Measurements from ENCODE around the gene TMPRSS13.

The TMPRSS13 gene

GRCh38 chr11:117884994-117885393, 44.2 kb downstream of the TMPRSS13 start:
- DNase-seq, result no peak

- DNase-seq, result no peak
Observed at GRCh38 chr11:117883063-117883462, 46.1 kb downstream of the TMPRSS13 start.

GRCh38 chr11:117882311-117882905, 46.8 kb downstream of the TMPRSS13 start:
- no peak for DNase-seq

DNA sequence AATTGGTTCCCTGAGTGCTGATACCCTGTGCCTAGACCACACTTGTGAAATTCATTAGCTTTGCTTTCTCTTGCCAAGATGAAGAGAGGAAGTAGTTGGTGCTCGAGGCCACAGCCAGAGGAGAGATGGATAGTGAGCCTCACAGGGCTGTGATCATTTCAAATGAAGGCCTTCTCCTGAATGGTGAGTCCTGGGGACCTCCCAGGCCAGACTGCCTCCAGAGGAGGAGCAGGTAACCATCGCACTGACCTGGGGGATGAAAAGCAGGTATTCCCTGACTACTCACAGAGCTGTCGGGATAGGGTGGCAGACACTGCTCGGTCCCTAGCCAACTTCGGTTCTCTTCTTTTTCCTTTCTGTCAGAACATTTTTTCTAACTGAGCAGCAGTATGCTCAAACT, 48.0 kb downstream of the TMPRSS13 start:
- DNase-seq, result no peak

DNA sequence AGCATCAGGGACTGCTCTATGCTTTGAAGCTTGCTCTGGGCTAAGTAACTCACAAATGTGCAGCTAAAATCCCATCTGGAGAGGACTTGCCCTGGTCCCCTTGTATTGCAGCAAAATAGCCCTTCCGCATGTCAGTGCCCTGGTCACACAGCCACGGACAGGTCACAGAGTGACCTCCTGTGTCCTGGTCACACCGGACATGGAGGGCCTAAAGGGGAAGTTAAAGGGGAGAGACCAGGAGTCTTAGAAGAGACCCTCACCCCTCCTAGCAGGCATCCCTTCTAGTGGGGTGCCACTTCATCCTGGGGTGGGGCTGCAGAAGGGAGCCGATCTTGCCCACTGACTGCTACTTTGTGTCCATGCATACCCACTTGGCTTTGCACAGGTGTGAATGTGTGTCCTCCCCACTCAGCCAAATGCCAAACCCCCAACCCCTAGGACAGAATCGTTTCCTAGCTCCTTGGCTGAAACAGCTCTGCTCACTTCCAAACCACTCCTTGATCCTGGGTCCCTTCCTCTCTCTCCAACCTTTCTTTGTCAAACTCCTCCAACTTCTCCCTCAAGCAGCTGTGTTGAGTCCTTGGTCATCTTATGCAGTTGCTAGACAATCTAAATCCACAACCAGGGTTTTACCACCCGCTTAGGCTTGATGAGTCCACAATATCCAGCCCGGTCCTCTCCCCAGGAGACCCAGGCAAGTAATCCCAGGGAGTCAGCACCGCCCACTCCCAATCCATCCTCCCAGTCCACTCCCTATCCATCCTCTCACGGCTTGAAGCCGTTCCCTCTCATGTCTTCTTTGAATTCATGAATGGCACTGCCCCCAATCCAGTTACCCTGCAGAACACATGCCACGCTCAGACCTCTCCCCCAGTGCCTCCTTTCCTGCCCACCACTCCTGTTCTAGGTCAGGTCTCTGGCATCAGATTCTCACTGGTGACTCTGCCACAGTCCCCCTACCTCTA, 49.4 kb downstream of the TMPRSS13 start:
- no peak for DNase-seq

DNA sequence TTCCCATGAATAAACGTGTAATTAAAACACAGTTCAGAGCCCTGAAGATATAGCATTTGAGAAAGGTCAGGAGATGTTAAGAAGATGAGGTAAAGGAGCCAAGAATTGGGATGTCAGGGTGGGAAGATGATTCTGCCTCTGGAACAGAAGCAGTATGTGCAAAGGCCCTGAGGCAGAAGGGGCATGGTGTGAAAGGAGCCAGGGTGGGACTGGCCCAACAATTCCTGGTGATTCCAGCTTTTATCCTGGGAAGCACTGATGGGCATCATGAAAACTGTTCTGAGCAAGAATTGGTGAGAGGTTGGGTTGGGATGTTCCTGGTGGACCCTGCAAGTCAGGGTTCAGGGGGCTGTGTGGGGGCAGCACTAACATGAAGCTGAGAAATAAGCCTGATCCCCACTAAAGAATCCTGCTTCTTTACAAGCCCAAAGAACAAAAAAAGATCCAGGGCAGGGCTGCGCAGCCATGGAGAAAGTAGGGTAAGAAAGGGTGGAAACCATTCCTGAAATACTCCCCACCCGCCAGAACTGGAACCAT, 50.2 kb downstream of the TMPRSS13 start:
- DNase-seq, result no peak

GRCh38 chr11:117878314-117878938, 50.8 kb downstream of the TMPRSS13 start:
- DNase-seq, result no peak

GRCh38 chr11:117877120-117877784, 52.0 kb downstream of the TMPRSS13 start:
- no peak for DNase-seq

DNA sequence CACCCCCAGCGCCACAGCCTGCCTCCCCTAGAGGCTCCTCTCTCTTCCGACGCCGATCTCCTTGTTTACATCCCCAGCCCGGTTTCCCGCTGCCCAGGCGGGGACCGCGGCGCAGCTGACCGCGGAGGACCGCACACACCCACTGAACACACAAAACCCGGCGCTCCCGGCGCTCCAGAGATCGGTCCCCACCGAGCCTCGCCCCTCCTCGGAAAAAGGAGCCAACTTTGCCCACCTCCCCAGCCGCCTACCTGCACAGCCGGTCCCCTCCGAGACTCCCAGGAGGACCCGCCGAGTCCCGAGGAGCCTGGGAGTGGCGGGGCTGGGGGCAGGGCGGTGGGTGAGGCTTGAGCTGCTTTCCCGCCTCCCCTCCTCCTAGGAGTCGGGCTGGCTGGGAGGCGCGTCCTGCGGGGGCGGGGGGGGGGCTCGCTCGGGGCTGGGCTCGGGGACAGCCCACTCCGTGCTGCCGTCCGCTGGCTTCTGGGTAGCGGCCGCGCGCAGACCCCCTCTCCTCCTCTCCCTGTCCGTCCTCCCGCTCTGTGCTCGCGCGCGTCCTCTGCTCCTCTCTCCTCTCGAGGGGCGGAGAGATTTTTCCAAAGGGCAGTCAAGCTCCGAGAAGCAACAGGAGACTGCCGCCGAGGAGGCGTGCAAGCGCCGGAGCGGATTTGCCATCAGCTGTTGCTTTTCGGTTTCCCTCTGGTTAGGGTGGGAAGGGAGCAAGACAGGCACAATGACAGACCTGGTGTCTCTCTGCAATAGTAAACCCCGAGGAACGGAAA, 52.7 kb downstream of the TMPRSS13 start, which contains the start of gene FXYD6:
Gene FXYD6, minus strand, starts transcription at position 318 of the 779 bp plus-strand sequence. CDS start 33,882 bp downstream, outside the sequence.
- no peak for DNase-seq

DNA sequence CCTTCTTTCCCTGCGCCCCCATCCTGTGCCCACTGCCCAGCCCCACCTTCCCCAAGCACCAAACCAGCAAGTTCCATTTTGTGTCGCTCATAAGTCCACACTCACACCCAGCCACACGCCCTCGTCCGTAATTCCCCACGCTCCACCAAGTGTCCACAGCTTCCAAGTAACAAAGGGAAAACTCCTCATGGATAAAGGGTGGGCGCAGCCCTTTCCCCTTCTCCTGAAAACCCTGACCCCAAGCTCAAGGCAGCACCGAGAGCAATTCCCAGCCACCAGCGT, 53.2 kb downstream of the TMPRSS13 start:
- DNase-seq, result no peak

DNA sequence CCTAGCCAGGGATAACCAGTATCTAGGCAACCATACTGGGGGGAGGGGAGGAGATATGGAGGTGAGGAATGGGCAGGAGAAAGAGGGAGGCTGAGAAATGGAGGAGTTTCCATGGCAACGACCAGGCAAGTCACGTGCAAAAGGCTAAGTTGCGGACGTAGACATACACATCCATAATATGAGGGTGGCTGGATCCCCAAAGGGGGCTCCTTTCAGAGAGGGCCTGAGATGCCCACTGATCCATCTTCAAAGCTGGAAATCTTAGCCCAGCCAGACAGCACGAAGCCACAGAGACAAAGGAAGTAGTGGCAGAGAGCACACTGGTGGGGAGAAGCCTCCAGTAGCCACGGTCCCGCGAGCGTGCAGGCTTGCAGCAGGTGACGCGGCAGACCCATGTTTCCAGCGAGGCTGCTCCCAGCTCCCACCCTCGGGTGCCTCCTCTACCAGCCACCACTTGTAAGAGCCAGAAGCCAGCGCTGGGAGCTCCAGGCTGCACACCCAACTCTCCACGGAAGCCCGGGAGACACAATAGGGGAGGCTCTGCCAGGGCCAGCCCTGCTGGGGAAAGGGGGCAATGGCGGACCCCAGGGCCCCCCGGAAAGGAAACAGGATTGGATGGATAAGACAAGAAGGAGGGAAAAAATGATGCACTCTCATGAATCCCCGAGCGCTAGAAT, 53.7 kb downstream of the TMPRSS13 start:
- no peak for DNase-seq

DNA sequence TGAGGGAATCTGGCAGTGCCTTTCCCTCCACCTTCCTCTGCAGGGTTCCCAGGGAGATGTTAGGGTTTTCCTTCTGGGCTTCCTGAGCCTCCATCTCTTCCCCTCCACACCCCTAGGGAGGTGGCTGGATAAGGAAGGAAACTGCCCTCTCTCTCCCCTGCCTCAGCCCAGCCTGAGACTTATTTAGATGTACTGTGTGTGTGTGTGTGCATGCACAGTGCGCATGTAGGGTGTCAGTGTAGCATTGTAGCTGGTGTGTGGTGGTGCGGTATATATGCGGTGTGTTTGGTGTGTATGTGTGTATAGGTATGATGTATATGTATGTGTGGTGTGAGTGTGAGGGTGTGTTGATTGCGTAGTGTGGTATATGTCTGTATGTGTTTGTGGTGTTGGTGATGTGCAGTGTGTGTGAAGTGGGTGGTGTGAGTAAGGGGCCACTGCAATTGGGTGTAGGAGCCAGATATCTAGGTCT, 54.3 kb downstream of the TMPRSS13 start:
- no peak for DNase-seq

DNA sequence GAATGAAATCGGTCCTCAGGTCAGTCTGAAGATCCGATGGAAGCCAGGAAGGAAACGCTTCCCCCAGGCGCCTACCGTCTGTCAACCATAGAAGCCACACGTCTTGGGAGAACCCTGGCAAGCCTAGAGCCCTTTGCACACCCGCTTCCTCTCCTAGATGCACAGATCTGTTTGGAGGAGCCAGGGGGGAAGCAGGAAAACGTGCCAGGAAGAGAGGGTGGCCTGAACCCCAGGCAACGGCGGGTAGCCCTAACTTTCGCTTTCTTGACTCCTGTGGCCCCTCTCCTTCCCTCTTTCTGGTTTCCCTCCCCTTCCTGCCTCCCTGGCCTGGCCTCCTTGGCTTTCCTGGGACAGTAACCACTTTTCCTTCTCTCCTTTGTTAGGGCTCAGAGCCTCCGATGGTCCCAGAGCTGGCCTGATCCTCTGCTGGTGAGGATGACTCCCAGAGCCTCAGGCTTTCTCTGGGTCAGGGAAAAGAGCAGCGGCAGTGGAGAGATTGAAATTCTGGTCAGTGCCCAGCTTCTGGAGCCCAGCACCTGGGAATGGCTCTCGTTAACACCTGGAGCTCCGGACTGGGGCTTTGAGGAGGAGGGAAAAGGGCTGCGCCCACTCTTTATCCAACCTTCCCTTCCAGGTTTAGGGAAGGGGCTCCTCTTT, 54.8 kb downstream of the TMPRSS13 start:
- DNase-seq, result no peak

- DNase-seq, result no peak
Observed at GRCh38 chr11:117873828-117874125, 55.4 kb downstream of the TMPRSS13 start.

DNA sequence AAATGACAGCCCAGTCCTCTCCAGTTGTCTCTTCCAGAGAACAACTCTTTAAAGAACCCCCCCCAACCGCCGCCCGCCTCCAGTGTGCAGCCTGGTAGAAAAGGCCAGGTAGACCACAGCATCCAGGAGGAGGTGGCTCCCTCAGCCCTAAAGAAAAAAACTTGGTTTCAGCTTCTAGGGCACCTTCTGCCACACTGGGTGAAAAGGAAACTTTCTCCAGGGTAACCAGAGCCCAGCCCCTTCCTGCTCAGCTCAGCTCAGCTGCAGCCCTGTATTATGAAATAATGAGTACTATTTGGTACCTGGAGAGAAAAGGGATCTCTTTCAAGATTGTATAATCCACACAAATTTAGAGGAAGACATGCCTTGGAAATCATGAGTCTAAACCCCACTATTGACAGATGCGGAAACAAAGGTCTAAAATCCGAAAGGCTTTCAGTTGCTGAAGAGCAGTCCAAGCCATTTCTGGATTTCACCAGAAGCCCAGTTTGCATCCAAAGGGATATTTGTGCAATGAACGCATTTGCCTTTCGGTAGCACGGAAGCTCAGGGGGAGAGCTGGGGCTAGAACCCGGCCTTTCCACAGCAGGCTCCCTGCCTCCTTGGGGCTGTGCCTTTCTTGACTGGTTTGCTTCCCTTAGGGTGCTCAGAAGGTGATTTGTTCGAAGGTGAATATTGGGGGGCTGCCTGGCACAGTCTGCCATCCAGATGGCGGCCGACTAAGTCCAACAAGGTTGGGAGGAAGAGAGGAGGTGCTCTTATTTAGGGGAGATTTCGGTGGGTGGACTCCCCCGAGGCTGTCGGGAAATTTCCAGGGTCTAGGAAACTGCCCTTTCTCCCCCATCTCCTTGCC, 56.0 kb downstream of the TMPRSS13 start:
- no peak for DNase-seq

- no peak for DNase-seq
Observed at GRCh38 chr11:117872420-117872961, 56.7 kb downstream of the TMPRSS13 start.

DNA sequence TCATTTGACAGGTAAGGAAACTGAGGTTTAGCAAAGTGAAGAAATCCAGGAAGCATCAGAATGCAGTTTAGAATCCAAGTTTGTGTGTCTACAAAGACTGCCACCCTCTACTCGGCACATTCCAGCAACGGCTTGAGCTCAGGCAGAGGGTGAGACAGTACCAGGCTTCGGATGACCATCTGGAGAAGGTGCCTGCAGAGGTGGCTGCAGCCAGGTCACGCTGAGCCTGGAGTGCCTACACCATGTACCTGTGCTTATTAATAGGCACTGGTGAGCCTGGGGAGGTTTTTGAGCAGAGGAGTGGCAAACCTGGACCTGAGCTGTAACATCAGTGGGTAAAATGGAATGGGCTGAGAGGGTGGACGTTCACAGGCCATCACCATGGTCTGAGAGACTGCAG, 57.4 kb downstream of the TMPRSS13 start:
- no peak for DNase-seq

DNA sequence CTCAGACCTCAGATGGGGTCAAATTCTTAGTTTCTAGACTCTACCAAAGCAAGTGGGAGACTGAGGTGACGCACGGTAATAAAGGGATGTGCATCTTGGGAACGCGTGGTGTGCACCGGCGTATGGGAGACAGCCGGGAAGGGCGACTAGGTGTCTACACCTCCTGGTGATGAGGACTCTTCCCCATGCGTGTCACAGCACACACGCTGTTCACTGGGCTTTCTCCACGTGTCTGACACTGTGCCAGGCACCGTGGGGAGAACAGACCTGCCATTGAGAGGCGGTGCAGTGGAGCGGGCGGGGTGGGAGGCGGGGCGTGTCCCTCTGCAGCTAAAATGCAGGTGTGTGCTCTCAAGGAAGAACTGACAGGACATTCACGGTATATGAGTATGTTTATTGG, 58.0 kb downstream of the TMPRSS13 start:
- DNase-seq, result no peak

GRCh38 chr11:117870103-117870952, 58.9 kb downstream of the TMPRSS13 start:
- DNase-seq, result no peak

Data from activated CD4-positive, CD25-positive, alpha-beta regulatory T cell (primary cell).